ENCODE data around the gene ZBTB11.

GRCh38 chr3:101643009-101643844, 33.7 kb downstream of the ZBTB11 start:
- TF ChIP-seq TAF1 (IDR thresholded peaks at IDR 0.05; ENCODE audit: low read depth, low read length) = no peak
- no peak for TF ChIP-seq POLR2A (IDR thresholded peaks at IDR 0.05; ENCODE audit: low read depth, low read length)
- no peak for TF ChIP-seq POLR2AphosphoS5 (IDR thresholded peaks at IDR 0.05; ENCODE audit: low read depth, low read length)

Data from GM12891 (cell line).